Osteoblast (primary cell): ENCODE results near the gene MDFIC. TPM values are rescaled to one million over a fixed set of nuclear protein-coding genes. Genes with fewer than 3 reads are reported as not detected.

Source experiments
- DNase-seq: peaks from one replicate; pipeline ENCODE4 v3.0.0; 2011; ENCODE audit warnings: low spot score, mixed read lengths; ENCODE audit not compliant: insufficient read length; ENCODE audit errors: missing footprints
- H2AFZ ChIP-seq: 2 replicates; pipeline ENCODE4 v1.6.0; 2011; ENCODE audit warnings: mild to moderate bottlenecking, low read length
- H3K27ac ChIP-seq: 2 replicates; pipeline ENCODE4 v1.5.1; 2011; ENCODE audit warnings: mild to moderate bottlenecking, low read depth, low read length, moderate library complexity
- H3K27me3 ChIP-seq: 2 replicates; pipeline ENCODE4 v1.6.0; 2012; ENCODE audit warnings: mild to moderate bottlenecking, control low read depth, inconsistent platforms, low read length, moderate library complexity; ENCODE audit not compliant: insufficient read depth
- H3K36me3 ChIP-seq: 2 replicates; pipeline ENCODE4 v1.5.1; 2011; ENCODE audit warnings: mild to moderate bottlenecking, low read length, control low read depth, moderate library complexity; ENCODE audit not compliant: insufficient read depth
- H3K4me1 ChIP-seq: 2 replicates; pipeline ENCODE4 v1.5.1; 2011; ENCODE audit warnings: mild to moderate bottlenecking, low read length, control low read depth, moderate library complexity; ENCODE audit not compliant: insufficient read depth
- H3K4me2 ChIP-seq: 2 replicates; pipeline ENCODE4 v1.6.0; 2011; ENCODE audit warnings: mild to moderate bottlenecking, low read length; ENCODE audit not compliant: insufficient read depth
- H3K4me3 ChIP-seq: fragments of 200-600 bp; sonication (generic); 3 replicates; pipeline ENCODE4 v1.5.1; 2012; ENCODE audit warnings: mild to moderate bottlenecking, low read length, inconsistent platforms; ENCODE audit not compliant: insufficient read depth
- H3K79me2 ChIP-seq: 2 replicates; pipeline ENCODE4 v1.6.0; 2012; ENCODE audit warnings: mild to moderate bottlenecking, low read length, control low read depth, inconsistent platforms; ENCODE audit not compliant: insufficient read depth
- H3K9me3 ChIP-seq: 2 replicates; pipeline ENCODE4 v1.5.1; 2011; ENCODE audit warnings: low read depth, low read length, control low read depth
- H4K20me1 ChIP-seq: 2 replicates; pipeline ENCODE4 v1.6.0; 2012; ENCODE audit warnings: mild to moderate bottlenecking, low read length, control low read depth; ENCODE audit not compliant: insufficient read depth
- total RNA-seq: library from RNA; depleted of rRNA; stranded (reverse); fragments of >200 nt; gene quantifications from 2 replicates; pipeline ENCODE4 v1.2.3, GENCODE V29; 2012
- TF ChIP-seq, protein P1 (sequence below): IDR thresholded peaks from 2 replicates; pipeline ENCODE4 v1.5.1; 2011; ENCODE audit warnings: mild to moderate bottlenecking, low read depth, low read length, moderate library complexity; ENCODE audit errors: extremely low read depth

MDFIC gene
- total RNA-seq, 1 donor = 68.8 TPM

DNA sequence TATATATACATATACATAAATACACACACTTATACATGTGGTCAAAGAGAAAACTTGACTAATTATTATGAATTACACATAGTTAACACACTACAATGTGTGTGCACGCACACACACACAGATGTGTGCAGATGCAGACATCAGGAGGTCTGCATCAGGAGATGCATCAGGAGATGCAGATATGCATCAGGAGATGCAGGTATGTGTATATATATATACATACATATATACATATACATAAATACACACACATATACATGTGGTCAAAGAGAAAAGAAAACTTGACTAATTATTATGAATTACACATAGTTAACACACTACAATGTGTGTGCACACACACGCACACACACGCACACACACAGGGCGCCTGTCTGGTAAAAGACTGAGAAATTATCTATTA lies 31.3 kb upstream of the MDFIC start:
- Histone ChIP-seq H3K36me3 (no peaks in the 10 kb centered on the region), H4K20me1 (no peaks in the 10 kb centered on the region), H3K79me2 (no peaks in the 10 kb centered on the region), H3K4me1 (peaks cover 5% of the 10 kb centered on the region), H2AFZ (no peak overlapping the region), H3K4me2 (no peak overlapping the region), H3K27ac (no peak overlapping the region), H3K9me3 (no peaks in the 10 kb centered on the region), H3K4me3 (no peak overlapping the region), H3K27me3 (no peaks in the 10 kb centered on the region)
- TF ChIP-seq, protein P1, sequence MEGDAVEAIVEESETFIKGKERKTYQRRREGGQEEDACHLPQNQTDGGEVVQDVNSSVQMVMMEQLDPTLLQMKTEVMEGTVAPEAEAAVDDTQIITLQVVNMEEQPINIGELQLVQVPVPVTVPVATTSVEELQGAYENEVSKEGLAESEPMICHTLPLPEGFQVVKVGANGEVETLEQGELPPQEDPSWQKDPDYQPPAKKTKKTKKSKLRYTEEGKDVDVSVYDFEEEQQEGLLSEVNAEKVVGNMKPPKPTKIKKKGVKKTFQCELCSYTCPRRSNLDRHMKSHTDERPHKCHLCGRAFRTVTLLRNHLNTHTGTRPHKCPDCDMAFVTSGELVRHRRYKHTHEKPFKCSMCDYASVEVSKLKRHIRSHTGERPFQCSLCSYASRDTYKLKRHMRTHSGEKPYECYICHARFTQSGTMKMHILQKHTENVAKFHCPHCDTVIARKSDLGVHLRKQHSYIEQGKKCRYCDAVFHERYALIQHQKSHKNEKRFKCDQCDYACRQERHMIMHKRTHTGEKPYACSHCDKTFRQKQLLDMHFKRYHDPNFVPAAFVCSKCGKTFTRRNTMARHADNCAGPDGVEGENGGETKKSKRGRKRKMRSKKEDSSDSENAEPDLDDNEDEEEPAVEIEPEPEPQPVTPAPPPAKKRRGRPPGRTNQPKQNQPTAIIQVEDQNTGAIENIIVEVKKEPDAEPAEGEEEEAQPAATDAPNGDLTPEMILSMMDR = no peak
- DNase-seq = no peak

DNA sequence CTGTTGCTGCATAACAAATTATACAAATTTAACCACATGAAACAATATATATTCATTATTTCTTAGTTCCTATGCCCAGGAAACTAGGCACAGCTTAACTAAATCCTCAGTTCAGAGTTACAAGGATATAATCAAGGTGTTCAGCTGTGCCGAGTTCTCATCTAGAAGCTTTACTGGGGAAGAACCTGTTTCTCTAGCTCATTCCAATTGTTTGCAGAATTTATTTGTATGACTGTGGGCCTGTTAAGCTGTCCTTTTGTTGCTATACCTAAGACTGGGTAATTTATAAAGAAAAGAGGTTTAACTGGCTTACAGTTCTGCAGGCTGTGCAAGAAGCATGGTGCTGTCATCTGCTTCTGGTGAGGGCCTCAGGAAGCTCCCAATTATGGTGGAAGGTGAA lies 21.8 kb upstream of the MDFIC start:
- Histone ChIP-seq H3K9me3 (no peaks in the 10 kb centered on the region), H3K4me3 (no peak overlapping the region), H3K79me2 (no peaks in the 10 kb centered on the region), H4K20me1 (no peaks in the 10 kb centered on the region), H2AFZ (peak overlapping the region; percentile 12), H3K36me3 (no peaks in the 10 kb centered on the region), H3K4me2 (no peak overlapping the region), H3K4me1 (no peaks in the 10 kb centered on the region), H3K27ac (no peak overlapping the region), H3K27me3 (no peaks in the 10 kb centered on the region)
- DNase-seq = no peak
- TF ChIP-seq, protein P1 = no peak

DNA sequence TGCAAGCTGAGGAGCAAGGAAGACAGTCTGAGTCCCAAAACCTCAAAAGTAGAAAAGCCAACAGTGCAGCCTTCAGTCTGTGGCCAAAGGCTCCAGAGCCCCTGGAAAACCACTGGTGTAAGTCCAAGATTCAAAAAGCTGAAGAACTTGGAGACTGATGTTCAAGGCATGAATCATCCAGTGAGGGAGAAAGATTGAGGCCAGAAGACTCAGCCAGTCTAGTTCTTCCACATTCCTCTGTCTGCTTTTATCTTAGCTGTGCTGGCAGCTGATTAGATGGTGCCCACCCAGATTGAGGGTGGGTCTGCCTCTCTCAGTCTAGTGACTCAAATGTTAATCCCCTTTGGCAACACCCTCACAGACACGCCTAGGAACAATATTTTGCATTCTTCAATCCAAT lies 20.1 kb upstream of the MDFIC start:
- no peaks in the 10 kb centered on the region for H3K36me3 ChIP-seq
- no peak for DNase-seq
- no peak overlapping the region for H2AFZ ChIP-seq
- H3K4me3 ChIP-seq = no peak overlapping the region
- no peaks in the 10 kb centered on the region for H3K79me2 ChIP-seq
- H3K4me2 ChIP-seq = no peak overlapping the region
- H3K27me3 ChIP-seq = no peaks in the 10 kb centered on the region
- TF ChIP-seq, protein P1 = no peak
- H4K20me1 ChIP-seq = no peaks in the 10 kb centered on the region
- no peaks in the 10 kb centered on the region for H3K4me1 ChIP-seq
- no peak overlapping the region for H3K27ac ChIP-seq
- H3K9me3 ChIP-seq = no peaks in the 10 kb centered on the region

DNA sequence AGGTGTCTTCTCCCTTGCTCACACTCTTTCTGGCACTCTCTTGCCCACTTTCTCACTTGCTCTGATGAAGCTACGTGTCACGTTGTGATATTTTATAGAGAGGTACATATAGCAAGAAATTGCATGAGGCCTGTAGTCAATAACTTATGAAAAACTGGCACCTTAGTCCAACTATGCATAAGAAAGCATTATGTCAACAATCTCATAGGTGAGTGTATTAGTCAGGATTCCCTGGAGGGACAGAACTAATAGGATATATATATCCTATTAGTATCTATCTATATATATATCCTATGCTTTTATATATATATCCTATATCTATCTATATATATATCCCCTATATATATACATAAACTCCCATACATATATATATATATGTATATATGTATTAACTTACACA lies 18.8 kb upstream of the MDFIC start:
- H3K9me3 ChIP-seq = no peaks in the 10 kb centered on the region
- no peaks in the 10 kb centered on the region for H3K79me2 ChIP-seq
- H3K36me3 ChIP-seq = no peaks in the 10 kb centered on the region
- TF ChIP-seq, protein P1 = no peak
- H4K20me1 ChIP-seq = no peaks in the 10 kb centered on the region
- no peak overlapping the region for H2AFZ ChIP-seq
- no peak overlapping the region for H3K4me2 ChIP-seq
- DNase-seq = no peak
- H3K27ac ChIP-seq = no peak overlapping the region
- H3K4me3 ChIP-seq = no peak overlapping the region
- H3K4me1 ChIP-seq = no peaks in the 10 kb centered on the region
- H3K27me3 ChIP-seq = no peaks in the 10 kb centered on the region
